ENCODE results near the gene OGT. TPM values are rescaled to one million over a fixed set of nuclear protein-coding genes. Genes with fewer than 3 reads are reported as not detected.
"Not testable (repeated sequence)": the region's sequence is repeated elsewhere in the genome, so short reads cannot be mapped to it uniquely, and the experiment has no call there.

OGT gene
- total RNA-seq, 1 experiment from 2014 or later = 159 TPM

- Histone ChIP-seq H3K4me1 (replicated peaks; ENCODE audit: insufficient read depth) (no peaks in the 10 kb centered on the region), H3K4me2 (peak overlapping the region; percentile 68), H3K9me2 (ENCODE audit: insufficient read depth) (no peaks in the 10 kb centered on the region), H3K79me2 (ENCODE audit: low read depth) (no peaks in the 10 kb centered on the region), H2AFZ (peak overlapping the region; percentile 60), H3K9me3 (ENCODE audit: insufficient read depth, low read depth) (no peaks in the 10 kb centered on the region), H3K27ac (no peak overlapping the region), H3F3A (ENCODE audit: insufficient read depth, low read depth) (no peaks in the 10 kb centered on the region), H3K4me3 (peak overlapping the region; percentile 47; the same call in 1 of the 2 replicates), H3K36me3 (ENCODE audit: low read depth) (no peaks in the 10 kb centered on the region), H3K27me3 (ENCODE audit: insufficient read depth, low read depth) (no peaks in the 10 kb centered on the region), H4K20me1 (ENCODE audit: insufficient read depth) (no peaks in the 10 kb centered on the region)
- no peak for TF ChIP-seq EZH2 (IDR thresholded peaks at IDR 0.05; ENCODE audit: low read depth)
- peak in 1 of 2 experiments; percentile 25 for DNase-seq
- ChIA-PET POLR2A (ENCODE audit: unreplicated experiment) (no interaction called here), CTCF (no interaction called here)
- BruUV-seq (replicated peaks) = no TSS peak
- intact Hi-C loops (cut with micrococcal nuclease; ENCODE audit: unreplicated experiment) = loop anchor here (2.0 kb wide), 1 partner anchor 40 kb away; the partner anchor contains the start of gene OGT
Observed at GRCh38 chrX:71492231-71493065, 40.5 kb upstream of the OGT start.

GRCh38 chrX:71493111-71493613 lies 39.7 kb upstream of the OGT start:
- peak overlapping the region; percentile 60; the same call in 1 of the 2 replicates for H2AFZ ChIP-seq
- peak overlapping the region; percentile 47; the same call in 1 of the 2 replicates for H3K4me3 ChIP-seq
- ChIA-PET CTCF (no interaction called here), POLR2A (ENCODE audit: unreplicated experiment) (no interaction called here)
- no peaks in the 10 kb centered on the region for H3K9me2 ChIP-seq (ENCODE audit: insufficient read depth)
- TF ChIP-seq CTCF (conservative IDR thresholded peaks at IDR 0.05) (no peak), EZH2 (IDR thresholded peaks at IDR 0.05; ENCODE audit: low read depth) (no peak)
- no peaks in the 10 kb centered on the region for H3K4me1 ChIP-seq (replicated peaks; ENCODE audit: insufficient read depth)
- BruUV-seq (replicated peaks) = no TSS peak
- no peaks in the 10 kb centered on the region for H3K9me3 ChIP-seq (ENCODE audit: insufficient read depth, low read depth)
- no peak overlapping the region for H3K27ac ChIP-seq
- DNase-seq = no peak
- H4K20me1 ChIP-seq (ENCODE audit: insufficient read depth) = no peaks in the 10 kb centered on the region
- peak overlapping the region; percentile 68 for H3K4me2 ChIP-seq
- H3F3A ChIP-seq (ENCODE audit: insufficient read depth, low read depth) = no peaks in the 10 kb centered on the region
- H3K36me3 ChIP-seq (ENCODE audit: low read depth) = no peaks in the 10 kb centered on the region
- intact Hi-C loops (cut with micrococcal nuclease; ENCODE audit: unreplicated experiment) = loop anchor here (2.0 kb wide), 1 partner anchor 40 kb away; the partner anchor contains the start of gene OGT
- no peaks in the 10 kb centered on the region for H3K79me2 ChIP-seq (ENCODE audit: low read depth)
- no peaks in the 10 kb centered on the region for H3K27me3 ChIP-seq (ENCODE audit: insufficient read depth, low read depth)

GRCh38 chrX:71495979-71496378 lies 36.9 kb upstream of the OGT start:
- H3K79me2 ChIP-seq (ENCODE audit: low read depth); POLR2A ChIA-PET (ENCODE audit: unreplicated experiment); H3K27me3 ChIP-seq (ENCODE audit: insufficient read depth, low read depth); H3K4me1 ChIP-seq (replicated peaks; ENCODE audit: insufficient read depth); CTCF ChIA-PET; H3K27ac ChIP-seq; H3K4me3 ChIP-seq; H3K4me2 ChIP-seq; H2AFZ ChIP-seq; BruUV-seq (replicated peaks); H3F3A ChIP-seq (ENCODE audit: insufficient read depth, low read depth); H4K20me1 ChIP-seq (ENCODE audit: insufficient read depth); H3K9me2 ChIP-seq (ENCODE audit: insufficient read depth); H3K9me3 ChIP-seq (ENCODE audit: insufficient read depth, low read depth); intact Hi-C loops (cut with micrococcal nuclease; ENCODE audit: unreplicated experiment); H3K36me3 ChIP-seq (ENCODE audit: low read depth); DNase-seq: not testable (repeated sequence)

GRCh38 chrX:71496476-71496875 lies 36.4 kb upstream of the OGT start:
- ChIA-PET CTCF (no interaction called here), POLR2A (ENCODE audit: unreplicated experiment) (no interaction called here)
- no peak overlapping the region for H2AFZ ChIP-seq
- no peaks in the 10 kb centered on the region for H3F3A ChIP-seq (ENCODE audit: insufficient read depth, low read depth)
- no peak overlapping the region for H3K4me3 ChIP-seq
- H3K9me3 ChIP-seq (ENCODE audit: insufficient read depth, low read depth) = no peaks in the 10 kb centered on the region
- H3K4me1 ChIP-seq (replicated peaks; ENCODE audit: insufficient read depth) = no peaks in the 10 kb centered on the region
- H3K79me2 ChIP-seq (ENCODE audit: low read depth) = no peaks in the 10 kb centered on the region
- no peaks in the 10 kb centered on the region for H3K36me3 ChIP-seq (ENCODE audit: low read depth)
- no peaks in the 10 kb centered on the region for H3K9me2 ChIP-seq (ENCODE audit: insufficient read depth)
- no peak overlapping the region for H3K27ac ChIP-seq
- DNase-seq = no peak
- H3K27me3 ChIP-seq (ENCODE audit: insufficient read depth, low read depth) = no peaks in the 10 kb centered on the region
- no peak overlapping the region for H3K4me2 ChIP-seq
- intact Hi-C loops (cut with micrococcal nuclease; ENCODE audit: unreplicated experiment) = no loop called here
- TF ChIP-seq EZH2 (IDR thresholded peaks at IDR 0.05; ENCODE audit: low read depth) = no peak
- TF ChIP-seq CTCF (conservative IDR thresholded peaks at IDR 0.05) = no peak
- H4K20me1 ChIP-seq (ENCODE audit: insufficient read depth) = no peaks in the 10 kb centered on the region
- BruUV-seq (replicated peaks) = no TSS peak

GRCh38 chrX:71502080-71502479 lies 30.8 kb upstream of the OGT start:
- CTCF ChIA-PET; H3K79me2 ChIP-seq (ENCODE audit: low read depth); BruUV-seq (replicated peaks); H3K9me3 ChIP-seq (ENCODE audit: insufficient read depth, low read depth); POLR2A ChIA-PET (ENCODE audit: unreplicated experiment); H3K36me3 ChIP-seq (ENCODE audit: low read depth); H3K4me2 ChIP-seq; H3K9me2 ChIP-seq (ENCODE audit: insufficient read depth); H3F3A ChIP-seq (ENCODE audit: insufficient read depth, low read depth); H4K20me1 ChIP-seq (ENCODE audit: insufficient read depth); H3K4me1 ChIP-seq (replicated peaks; ENCODE audit: insufficient read depth); DNase-seq; H2AFZ ChIP-seq; intact Hi-C loops (cut with micrococcal nuclease; ENCODE audit: unreplicated experiment); H3K4me3 ChIP-seq; H3K27ac ChIP-seq; H3K27me3 ChIP-seq (ENCODE audit: insufficient read depth, low read depth): not testable (repeated sequence)
